ENCODE measurements around the gene ARMCX1. TPM values are rescaled to one million over a fixed set of nuclear protein-coding genes. Genes with fewer than 3 reads are reported as not detected.

ARMCX1 gene
- polyA plus RNA-seq, 3 donors, result 1.4 to 3.4 (median 1.6) TPM

GRCh38 chrX:101507372-101507771 lies 43.0 kb upstream of the ARMCX1 start:
- no peak overlapping the region for H3K4me3 ChIP-seq (replicated peaks in 1 of 3; ENCODE audit: low read depth in 2 of 3, low read length in 3 of 3)
- Mint-ChIP-seq H3K9me3 (peaks cover 0 to 4% (median 0%) of the 10 kb centered on the region in 7 donors), H3K27me3 (ENCODE audit: low read depth in 3 of 3) (peaks cover 0 to 2% (median 0%) of the 10 kb centered on the region in 3 donors), H3K4me3 (no peak overlapping the region), H3K27ac (no peak overlapping the region), H3K4me1 (no peaks in the 10 kb centered on the region), H3K36me3 (no peaks in the 10 kb centered on the region)
- no peaks in the 10 kb centered on the region for H3K9me3 ChIP-seq (replicated peaks in 1 of 2; ENCODE audit: control insufficient read depth in 1 of 2, insufficient read depth in 1 of 2, low read length in 2 of 2)
- no peaks in the 10 kb centered on the region for H3K79me2 ChIP-seq (ENCODE audit: insufficient read depth, low read length)
- H4K20me1 ChIP-seq (ENCODE audit: insufficient read depth, low read length), result no peaks in the 10 kb centered on the region
- H3K4me2 ChIP-seq (replicated peaks; ENCODE audit: extremely low read depth, low read length, poor library complexity, severe bottlenecking), result no peak overlapping the region
- no peaks in the 10 kb centered on the region for H3K4me1 ChIP-seq (ENCODE audit: control insufficient read depth in 1 of 2, insufficient read depth in 2 of 2, low read length in 2 of 2)
- TF ChIP-seq CTCF (IDR thresholded peaks at IDR 0.05), result no peak
- H2AFZ ChIP-seq (ENCODE audit: insufficient read depth, low read depth, low read length, poor library complexity, severe bottlenecking), result no peak overlapping the region
- intact Hi-C loops (cut with micrococcal nuclease), result no loop called here
- no peak for DNase-seq
- H3K9ac ChIP-seq (ENCODE audit: insufficient read depth, low read length, poor library complexity, severe bottlenecking), result no peak overlapping the region
- no peaks in the 10 kb centered on the region for H3K36me3 ChIP-seq (replicated peaks in 1 of 2; ENCODE audit: control insufficient read depth in 1 of 2, insufficient read depth in 2 of 2, low read length in 2 of 2)
- H3K27ac ChIP-seq (ENCODE audit: low read depth in 1 of 2, low read length in 2 of 2), result no peak overlapping the region
- no peaks in the 10 kb centered on the region for H3K27me3 ChIP-seq (ENCODE audit: control insufficient read depth in 2 of 2, insufficient read depth in 2 of 2, low read length in 2 of 2)

GRCh38 chrX:101507986-101508385 lies 42.4 kb upstream of the ARMCX1 start:
- no peak for DNase-seq
- no peak overlapping the region for H2AFZ ChIP-seq (ENCODE audit: insufficient read depth, low read depth, low read length, poor library complexity, severe bottlenecking)
- Mint-ChIP-seq H3K27me3 (ENCODE audit: low read depth in 3 of 3) (peaks cover 0 to 2% (median 0%) of the 10 kb centered on the region in 3 donors), H3K27ac (no peak overlapping the region), H3K4me1 (no peaks in the 10 kb centered on the region), H3K36me3 (no peaks in the 10 kb centered on the region), H3K9me3 (peaks cover 0 to 4% (median 0%) of the 10 kb centered on the region in 7 donors), H3K4me3 (no peak overlapping the region)
- no peaks in the 10 kb centered on the region for H3K79me2 ChIP-seq (ENCODE audit: insufficient read depth, low read length)
- no peak overlapping the region for H3K4me2 ChIP-seq (replicated peaks; ENCODE audit: extremely low read depth, low read length, poor library complexity, severe bottlenecking)
- no peaks in the 10 kb centered on the region for H3K9me3 ChIP-seq (replicated peaks in 1 of 2; ENCODE audit: control insufficient read depth in 1 of 2, insufficient read depth in 1 of 2, low read length in 2 of 2)
- H3K9ac ChIP-seq (ENCODE audit: insufficient read depth, low read length, poor library complexity, severe bottlenecking), result no peak overlapping the region
- no peak for TF ChIP-seq CTCF (IDR thresholded peaks at IDR 0.05)
- no peak overlapping the region for H3K27ac ChIP-seq (ENCODE audit: low read depth in 1 of 2, low read length in 2 of 2)
- H3K36me3 ChIP-seq (replicated peaks in 1 of 2; ENCODE audit: control insufficient read depth in 1 of 2, insufficient read depth in 2 of 2, low read length in 2 of 2), result no peaks in the 10 kb centered on the region
- whole genome bisulfite sequencing (ENCODE audit: insufficient coverage), result no CpG with 5 or more reads among the region's 4 CpGs
- no peak overlapping the region for H3K4me3 ChIP-seq (replicated peaks in 1 of 3; ENCODE audit: low read depth in 2 of 3, low read length in 3 of 3)
- intact Hi-C loops (cut with micrococcal nuclease), result no loop called here
- no peaks in the 10 kb centered on the region for H3K4me1 ChIP-seq (ENCODE audit: control insufficient read depth in 1 of 2, insufficient read depth in 2 of 2, low read length in 2 of 2)
- no peaks in the 10 kb centered on the region for H3K27me3 ChIP-seq (ENCODE audit: control insufficient read depth in 2 of 2, insufficient read depth in 2 of 2, low read length in 2 of 2)
- H4K20me1 ChIP-seq (ENCODE audit: insufficient read depth, low read length), result no peaks in the 10 kb centered on the region
